ENCODE data around the gene TBC1D10A.

TBC1D10A gene

GRCh38 chr22:30260276-30260675, 66.5 kb downstream of the TBC1D10A start:
- Histone ChIP-seq H3K9ac (ENCODE audit: low read depth, low read length) (no peak overlapping the region), H3K9me3 (ENCODE audit: control insufficient read depth, insufficient read depth, low read length) (no peaks in the 10 kb centered on the region), H3K4me1 (ENCODE audit: insufficient read depth, low read length) (peaks cover 19% of the 10 kb centered on the region; the same call in 1 of the 2 replicates), H3K36me3 (ENCODE audit: insufficient read depth, low read length) (no peaks in the 10 kb centered on the region)

- peaks cover 37% of the 10 kb centered on the region for H3K4me1 ChIP-seq (ENCODE audit: insufficient read depth, low read length)
- no peaks in the 10 kb centered on the region for H3K36me3 ChIP-seq (ENCODE audit: insufficient read depth, low read length)
- no peaks in the 10 kb centered on the region for H3K9me3 ChIP-seq (ENCODE audit: control insufficient read depth, insufficient read depth, low read length)
- no peak overlapping the region for H3K9ac ChIP-seq (ENCODE audit: low read depth, low read length)
Observed at GRCh38 chr22:30254314-30254713, 72.4 kb downstream of the TBC1D10A start.

DNA sequence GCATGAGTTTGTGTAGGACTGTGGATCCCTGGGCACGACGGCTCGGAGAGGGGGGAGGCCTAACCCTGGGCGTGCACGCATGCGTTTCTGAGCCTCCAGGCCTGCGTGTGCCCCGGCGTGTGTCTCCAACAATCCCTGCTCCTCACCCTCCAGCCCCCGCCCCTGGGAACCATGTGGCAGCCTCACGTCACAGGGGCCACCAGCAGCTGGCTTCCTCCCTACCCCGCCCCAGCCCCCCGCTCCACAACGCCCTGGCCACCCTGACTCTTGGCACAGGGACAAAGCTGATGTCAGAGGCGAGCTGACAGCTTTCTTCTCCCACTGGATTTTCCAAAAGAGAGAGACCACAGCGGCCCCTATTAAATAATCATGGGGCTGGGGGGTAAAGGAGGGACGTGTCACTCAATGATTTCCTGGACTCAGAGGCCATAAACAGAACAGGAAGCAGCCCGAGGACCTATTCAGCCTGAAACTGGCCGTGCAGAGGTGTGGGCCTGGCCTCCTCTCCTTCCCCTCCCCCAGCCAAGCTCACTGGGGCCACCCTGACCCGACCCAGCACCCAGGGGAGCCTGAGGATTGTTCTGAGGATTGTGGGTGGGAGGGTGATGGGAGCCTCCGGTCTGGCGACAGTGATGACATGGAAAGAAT, 73.4 kb downstream of the TBC1D10A start:
- peaks cover 36% of the 10 kb centered on the region for H3K4me1 ChIP-seq (ENCODE audit: insufficient read depth, low read length)
- no peaks in the 10 kb centered on the region for H3K36me3 ChIP-seq (ENCODE audit: insufficient read depth, low read length)
- H3K9me3 ChIP-seq (ENCODE audit: control insufficient read depth, insufficient read depth, low read length): no peaks in the 10 kb centered on the region
- no peak overlapping the region for H3K9ac ChIP-seq (ENCODE audit: low read depth, low read length)

DNA sequence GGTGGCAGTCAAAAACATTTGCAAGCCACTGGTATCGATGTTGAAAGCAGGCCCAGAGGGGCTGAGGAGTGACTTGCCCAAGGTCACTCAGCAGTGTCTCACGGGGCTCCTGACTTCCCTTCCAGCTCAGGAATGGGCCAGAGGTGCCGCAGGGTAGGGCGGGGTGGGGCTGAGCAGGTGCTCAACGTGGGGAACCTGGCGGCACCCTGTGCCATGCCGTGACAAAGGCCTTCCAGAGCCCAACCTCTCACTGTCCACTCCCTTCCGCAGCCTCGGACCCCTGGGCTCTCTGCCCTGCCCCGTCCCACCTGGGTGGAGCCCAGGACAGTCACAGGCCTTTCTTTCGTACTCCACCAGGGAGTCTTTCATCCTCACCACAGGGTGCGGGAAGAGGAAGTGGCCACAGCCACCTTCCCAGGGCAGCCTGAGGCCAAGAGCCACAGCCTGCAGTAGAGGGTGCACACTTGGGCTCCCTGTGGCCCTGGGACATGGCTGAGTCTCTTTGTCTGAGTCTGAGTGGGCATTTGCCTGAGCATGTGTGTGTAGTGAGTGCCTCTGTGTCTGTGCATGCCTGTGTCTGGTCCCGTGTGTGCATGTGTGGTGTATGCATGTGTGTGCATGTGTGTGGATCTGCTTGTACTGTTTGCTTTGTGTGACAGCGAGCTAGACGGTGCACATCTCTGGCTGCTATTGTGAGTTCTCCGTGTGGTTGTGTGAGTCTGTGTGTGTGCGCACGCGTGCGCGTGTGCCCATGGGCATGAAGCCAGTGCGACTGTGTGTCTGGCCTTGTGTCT, 74.1 kb downstream of the TBC1D10A start:
- Histone ChIP-seq H3K4me1 (ENCODE audit: insufficient read depth, low read length) (peaks cover 35% of the 10 kb centered on the region), H3K9ac (ENCODE audit: low read depth, low read length) (no peak overlapping the region), H3K36me3 (ENCODE audit: insufficient read depth, low read length) (no peaks in the 10 kb centered on the region), H3K9me3 (ENCODE audit: control insufficient read depth, insufficient read depth, low read length) (no peaks in the 10 kb centered on the region)

DNA sequence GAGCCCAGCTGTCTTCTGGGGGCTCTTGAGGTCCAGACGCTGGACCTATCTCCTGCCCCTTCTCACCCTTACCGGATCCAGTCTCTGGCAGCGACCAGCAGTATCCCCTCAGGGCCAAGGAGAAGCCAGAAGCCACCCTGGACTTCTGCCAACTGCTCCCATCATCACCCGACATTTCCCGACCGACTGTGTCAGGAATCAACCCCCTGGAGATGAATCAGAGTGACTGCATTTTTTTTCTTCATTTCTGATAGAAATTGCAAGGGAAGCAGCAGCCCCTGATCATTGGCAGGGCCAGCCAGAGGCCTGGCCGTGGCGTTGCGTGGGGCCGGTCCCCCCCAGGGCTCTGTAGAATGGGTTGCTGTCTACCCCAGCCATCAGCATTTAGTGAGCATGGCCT, 75.0 kb downstream of the TBC1D10A start:
- Histone ChIP-seq H3K9me3 (ENCODE audit: control insufficient read depth, insufficient read depth, low read length) (no peaks in the 10 kb centered on the region), H3K4me1 (ENCODE audit: insufficient read depth, low read length) (peaks cover 35% of the 10 kb centered on the region), H3K9ac (ENCODE audit: low read depth, low read length) (no peak overlapping the region), H3K36me3 (ENCODE audit: insufficient read depth, low read length) (no peaks in the 10 kb centered on the region)

DNA sequence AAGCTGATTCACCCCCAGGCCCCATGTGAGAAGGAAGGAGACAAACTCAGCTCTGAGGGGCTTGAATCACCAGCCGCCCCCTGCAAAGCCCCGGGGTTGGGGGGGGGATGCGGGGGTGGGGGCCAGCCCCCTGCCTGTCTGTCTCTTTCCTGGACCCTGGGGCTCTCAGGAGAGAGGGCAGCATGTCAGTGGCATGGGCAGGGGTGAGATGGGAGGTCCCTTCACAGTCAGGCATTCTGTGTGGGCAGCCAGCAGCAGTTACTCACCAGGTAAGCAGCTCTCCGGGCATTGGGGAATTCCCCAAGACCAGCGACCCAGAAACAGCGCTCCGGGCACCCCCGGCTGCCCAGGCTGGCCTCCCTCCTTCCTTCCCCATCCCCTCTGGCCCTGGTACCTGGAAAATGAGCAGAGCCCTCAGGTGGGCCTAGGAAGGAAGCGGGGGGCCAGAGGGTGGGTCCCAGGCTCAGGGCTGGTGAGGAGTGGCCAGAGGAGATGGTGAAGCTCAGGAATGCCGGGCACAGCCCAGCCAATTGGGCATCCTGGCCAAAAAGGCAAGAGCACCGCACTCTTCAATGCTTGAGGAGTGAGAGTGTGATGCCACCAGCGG, 76.0 kb downstream of the TBC1D10A start:
- Histone ChIP-seq H3K36me3 (ENCODE audit: insufficient read depth, low read length) (no peaks in the 10 kb centered on the region), H3K9ac (ENCODE audit: low read depth, low read length) (no peak overlapping the region), H3K4me1 (ENCODE audit: insufficient read depth, low read length) (peaks cover 30% of the 10 kb centered on the region), H3K9me3 (ENCODE audit: control insufficient read depth, insufficient read depth, low read length) (no peaks in the 10 kb centered on the region)

DNA sequence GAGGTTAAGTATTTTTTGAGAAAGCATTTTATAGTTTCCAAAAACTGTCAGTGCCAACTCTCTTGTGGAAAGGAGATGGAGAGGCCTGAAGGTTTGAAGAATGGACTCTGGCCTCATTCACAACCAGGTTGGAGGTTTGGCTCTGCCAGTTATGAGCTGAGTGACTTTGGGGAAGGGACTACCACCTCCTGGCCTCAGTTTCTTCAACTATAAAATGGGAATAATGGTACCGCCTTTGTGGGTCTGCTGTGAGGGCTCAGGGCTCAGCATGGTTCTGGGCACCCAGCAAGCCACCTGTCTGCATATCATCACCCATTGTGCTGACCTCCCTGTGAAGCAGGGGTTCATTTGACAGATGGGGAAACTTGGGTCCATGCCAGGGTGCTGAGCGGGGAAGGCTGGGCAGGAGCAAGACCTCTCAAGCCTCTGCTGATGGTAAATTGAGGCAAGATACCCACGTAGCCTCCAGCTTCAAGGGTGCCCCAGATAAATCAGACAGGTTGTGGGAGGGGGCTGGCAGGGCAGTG, 76.6 kb downstream of the TBC1D10A start:
- Histone ChIP-seq H3K9ac (ENCODE audit: low read depth, low read length) (no peak overlapping the region), H3K4me1 (ENCODE audit: insufficient read depth, low read length) (peaks cover 30% of the 10 kb centered on the region), H3K9me3 (ENCODE audit: control insufficient read depth, insufficient read depth, low read length) (no peaks in the 10 kb centered on the region), H3K36me3 (ENCODE audit: insufficient read depth, low read length) (no peaks in the 10 kb centered on the region)

- Histone ChIP-seq H3K36me3 (ENCODE audit: insufficient read depth, low read length) (no peaks in the 10 kb centered on the region), H3K4me1 (ENCODE audit: insufficient read depth, low read length) (peaks cover 37% of the 10 kb centered on the region), H3K9me3 (ENCODE audit: control insufficient read depth, insufficient read depth, low read length) (no peaks in the 10 kb centered on the region), H3K9ac (ENCODE audit: low read depth, low read length) (no peak overlapping the region)
Observed at GRCh38 chr22:30249049-30250038, 77.4 kb downstream of the TBC1D10A start.

GRCh38 chr22:30248484-30248883, 78.3 kb downstream of the TBC1D10A start:
- Histone ChIP-seq H3K36me3 (ENCODE audit: insufficient read depth, low read length) (peaks cover 4% of the 10 kb centered on the region; the same call in 1 of the 2 replicates), H3K4me1 (ENCODE audit: insufficient read depth, low read length) (peaks cover 37% of the 10 kb centered on the region), H3K9ac (ENCODE audit: low read depth, low read length) (no peak overlapping the region), H3K9me3 (ENCODE audit: control insufficient read depth, insufficient read depth, low read length) (no peaks in the 10 kb centered on the region)

DNA sequence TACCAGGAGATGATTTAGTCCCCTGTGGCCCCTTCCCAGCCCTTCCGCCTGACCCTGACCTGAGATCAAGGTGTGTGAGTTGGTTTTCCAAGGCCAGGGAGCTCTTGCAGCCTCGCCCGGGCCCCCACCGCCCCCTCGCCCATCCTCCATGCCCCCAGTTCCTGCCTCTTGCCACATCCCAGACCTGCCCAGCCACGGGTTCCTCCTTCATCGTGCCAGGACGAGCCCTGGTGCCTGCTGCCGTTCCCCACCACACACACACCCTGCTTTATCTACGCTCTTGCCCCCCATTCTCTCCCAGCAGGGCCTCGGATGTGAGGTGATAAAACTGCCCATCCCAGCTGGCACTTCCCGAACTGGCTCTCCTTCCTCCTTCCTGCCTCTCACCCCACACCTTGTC, 78.8 kb downstream of the TBC1D10A start:
- no peak overlapping the region for H3K9ac ChIP-seq (ENCODE audit: low read depth, low read length)
- peaks cover 35% of the 10 kb centered on the region for H3K4me1 ChIP-seq (ENCODE audit: insufficient read depth, low read length)
- H3K36me3 ChIP-seq (ENCODE audit: insufficient read depth, low read length): peaks cover 9% of the 10 kb centered on the region; the same call in 1 of the 2 replicates
- no peaks in the 10 kb centered on the region for H3K9me3 ChIP-seq (ENCODE audit: control insufficient read depth, insufficient read depth, low read length)

DNA sequence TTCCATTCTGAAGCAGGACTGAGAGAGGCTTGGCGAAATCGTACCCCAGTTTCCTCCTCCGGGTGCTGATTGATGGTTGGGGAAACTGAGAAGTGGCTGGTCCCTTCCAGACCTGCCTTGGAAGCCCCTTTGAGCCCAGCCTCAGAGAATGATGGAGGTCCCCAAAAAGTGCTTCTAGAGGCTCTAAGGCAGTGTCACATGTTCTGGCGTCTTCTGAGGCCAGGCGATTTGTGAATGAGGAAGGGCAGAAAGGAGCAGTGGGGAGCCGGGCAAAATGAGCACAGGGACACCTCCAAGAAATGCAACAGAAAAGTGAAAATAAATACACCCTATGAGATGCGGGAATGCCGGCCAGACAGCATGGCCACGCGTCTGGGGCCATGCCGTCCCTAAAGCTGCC, 79.2 kb downstream of the TBC1D10A start:
- H3K9ac ChIP-seq (ENCODE audit: low read depth, low read length): peak overlapping the region; percentile 64
- peaks cover 31% of the 10 kb centered on the region for H3K4me1 ChIP-seq (ENCODE audit: insufficient read depth, low read length)
- H3K36me3 ChIP-seq (ENCODE audit: insufficient read depth, low read length): peaks cover 10% of the 10 kb centered on the region; the same call in 1 of the 2 replicates
- no peaks in the 10 kb centered on the region for H3K9me3 ChIP-seq (ENCODE audit: control insufficient read depth, insufficient read depth, low read length)

GRCh38 chr22:30246814-30247376, 79.8 kb downstream of the TBC1D10A start:
- H3K4me1 ChIP-seq (ENCODE audit: insufficient read depth, low read length): peaks cover 25% of the 10 kb centered on the region
- H3K36me3 ChIP-seq (ENCODE audit: insufficient read depth, low read length): peaks cover 10% of the 10 kb centered on the region; the same call in 1 of the 2 replicates
- H3K9ac ChIP-seq (ENCODE audit: low read depth, low read length): peak overlapping the region; percentile 64
- H3K9me3 ChIP-seq (ENCODE audit: control insufficient read depth, insufficient read depth, low read length): no peaks in the 10 kb centered on the region

- Histone ChIP-seq H3K36me3 (ENCODE audit: insufficient read depth, low read length) (peaks cover 10% of the 10 kb centered on the region; the same call in 1 of the 2 replicates), H3K9ac (ENCODE audit: low read depth, low read length) (peak within 1 kb of the TSS; percentile 64), H3K9me3 (ENCODE audit: control insufficient read depth, insufficient read depth, low read length) (no peaks in the 10 kb centered on the region), H3K4me1 (ENCODE audit: insufficient read depth, low read length) (peaks cover 21% of the 10 kb centered on the region)
Observed at GRCh38 chr22:30245985-30246813, 80.5 kb downstream of the TBC1D10A start, which contains the start of gene LIF. Gene LIF, minus strand, starts transcription at chr22:30246759. Its CDS starts 64 bp downstream, at chr22:30246695.
